GM23248 (cell line): ENCODE measurements around the gene CASZ1. TPM values are rescaled to one million over a fixed set of nuclear protein-coding genes. Genes with fewer than 3 reads are reported as not detected.

Source experiments
- DNase-seq: peaks from one replicate; pipeline ENCODE4 v3.0.0-alpha.2; 2015
- H2AFZ ChIP-seq: fragments of 200-600 bp; sonication (generic); 2 replicates; pipeline ENCODE4 v1.6.1; 2016; ENCODE audit warnings: antibody characterized with exemption
- H3F3A ChIP-seq: fragments of 200-600 bp; sonication (generic); 2 replicates; pipeline ENCODE4 v1.6.1; 2016; ENCODE audit warnings: mild to moderate bottlenecking, antibody characterized with exemption, mixed run types; ENCODE audit not compliant: insufficient read depth
- H3K27ac ChIP-seq: fragments of 200-600 bp; sonication (generic); 2 replicates; pipeline ENCODE4 v1.5.1; 2016; ENCODE audit warnings: mild to moderate bottlenecking
- H3K27me3 ChIP-seq: fragments of 200-600 bp; sonication (generic); replicated peaks from 2 replicates; pipeline ENCODE4 v1.6.1; 2016; ENCODE audit warnings: mild to moderate bottlenecking; ENCODE audit not compliant: insufficient read depth
- H3K36me3 ChIP-seq: fragments of 200-600 bp; sonication (generic); 2 replicates; pipeline ENCODE4 v1.6.1; 2016; ENCODE audit warnings: low read depth, mild to moderate bottlenecking
- H3K4me1 ChIP-seq: fragments of 200-600 bp; sonication (generic); 2 replicates; pipeline ENCODE4 v1.6.1; 2016; ENCODE audit warnings: mild to moderate bottlenecking; ENCODE audit not compliant: insufficient read depth
- H3K4me2 ChIP-seq: fragments of 200-600 bp; sonication (generic); one replicate; pipeline ENCODE4 v1.6.1; 2016; ENCODE audit warnings: mild to moderate bottlenecking; ENCODE audit not compliant: unreplicated experiment
- H3K4me3 ChIP-seq: fragments of 200-600 bp; sonication (generic); 2 replicates; pipeline ENCODE4 v1.5.1; 2016; ENCODE audit warnings: mild to moderate bottlenecking
- H3K79me2 ChIP-seq: fragments of 200-600 bp; sonication (generic); 2 replicates; pipeline ENCODE4 v1.6.1; 2016; ENCODE audit warnings: mild to moderate bottlenecking; ENCODE audit not compliant: insufficient read depth
- H3K9ac ChIP-seq: fragments of 200-600 bp; sonication (generic); 2 replicates; pipeline ENCODE4 v1.6.1; 2016; ENCODE audit warnings: mild to moderate bottlenecking
- H3K9me2 ChIP-seq: fragments of 200-600 bp; sonication (generic); 2 replicates; pipeline ENCODE4 v1.6.1; 2016; ENCODE audit warnings: mixed run types, mild to moderate bottlenecking, moderate library complexity; ENCODE audit not compliant: insufficient read depth
- H3K9me3 ChIP-seq: fragments of 200-600 bp; sonication (generic); one replicate; pipeline ENCODE4 v1.6.1; 2017; ENCODE audit warnings: low read depth
- H4K20me1 ChIP-seq: fragments of 200-600 bp; sonication (generic); 2 replicates; pipeline ENCODE4 v1.6.0; 2016; ENCODE audit not compliant: insufficient read depth
- EZH2 ChIP-seq: fragments of 200-600 bp; sonication (generic); IDR thresholded peaks from 2 replicates; pipeline ENCODE4 v1.6.1; 2018; ENCODE audit warnings: antibody characterized with exemption, mild to moderate bottlenecking; ENCODE audit not compliant: insufficient read depth, poor library complexity, severe bottlenecking
- EZH2phosphoT487 ChIP-seq: fragments of 200-600 bp; sonication (generic); IDR thresholded peaks from 2 replicates; pipeline ENCODE4 v1.6.1; 2018; ENCODE audit warnings: antibody characterized with exemption, moderate library complexity, mild to moderate bottlenecking, low read depth; ENCODE audit not compliant: insufficient read depth
- WGBS, 2 experiments: methylation state at CpG; one replicate each; pipeline ENCODE4 v1.1.6; 2015 to 2017; ENCODE audit warnings: low lambda C conversion rate in 2 of 2, low coverage in 1 of 2; ENCODE audit errors: missing lambda C conversion rate in 2 of 2; 5-methylcytosine and 5-hydroxymethylcytosine counted together
- in situ Hi-C: fragments of 300-500 bp; cut with MboI; formaldehyde crosslinking; loops from 2 replicates; pipeline ENCODE4 v1.15.0; 2020
- polyA plus RNA-seq: library from polyadenylated mRNA; unstranded; fragments of >200 nt; fragmentation: Nextera tagmentation; extraction: Ambion mirVana; gene quantifications from 2 replicates; pipeline ENCODE4 v1.2.1, GENCODE V29; 2016
- total RNA-seq: library from RNA; depleted of rRNA; stranded (reverse); fragments of >200 nt; shearing (Covaris generic); gene quantifications from 2 replicates; pipeline ENCODE4 v1.2.3, GENCODE V29; 2014

CASZ1 gene
- total and polyA plus RNA-seq, 2 experiments from 2014 or later = 0.11 to 0.54 TPM

- H3K4me3 ChIP-seq = no peak overlapping the region
- H3K9me2 ChIP-seq = no peaks in the 10 kb centered on the region
- H3K27ac ChIP-seq = no peak overlapping the region
- H3K9me3 ChIP-seq = no peaks in the 10 kb centered on the region
- no peaks in the 10 kb centered on the region for H4K20me1 ChIP-seq
- 96% methylated on average over 26 of the region's 26 CpGs for WGBS, 2 experiments
- DNase-seq = no peak
- no peaks in the 10 kb centered on the region for H3K4me1 ChIP-seq
- H3K9ac ChIP-seq = no peak overlapping the region
- no peak overlapping the region for H3K4me2 ChIP-seq
- H3K36me3 ChIP-seq = no peaks in the 10 kb centered on the region
- H3K27me3 ChIP-seq = no peaks in the 10 kb centered on the region
- no peak for TF ChIP-seq EZH2phosphoT487
- no peak for TF ChIP-seq EZH2
- H3F3A ChIP-seq = no peaks in the 10 kb centered on the region
- in situ Hi-C loops = no loop called here
- no peak overlapping the region for H2AFZ ChIP-seq
- H3K79me2 ChIP-seq = no peaks in the 10 kb centered on the region
Measured at GRCh38 chr1:10624256-10625050, 172.0 kb downstream of the CASZ1 start.

GRCh38 chr1:10623686-10624145 lies 172.7 kb downstream of the CASZ1 start:
- Histone ChIP-seq H3K9ac (no peak overlapping the region), H3K4me3 (no peak overlapping the region), H3K4me2 (no peak overlapping the region), H4K20me1 (no peaks in the 10 kb centered on the region), H3F3A (no peaks in the 10 kb centered on the region), H3K9me2 (no peaks in the 10 kb centered on the region), H3K27me3 (no peaks in the 10 kb centered on the region), H3K9me3 (no peaks in the 10 kb centered on the region), H3K27ac (no peak overlapping the region), H3K4me1 (no peaks in the 10 kb centered on the region), H3K36me3 (no peaks in the 10 kb centered on the region), H3K79me2 (no peaks in the 10 kb centered on the region), H2AFZ (no peak overlapping the region)
- WGBS, 2 experiments = 94 to 97% methylated on average over 10 to 12 of the region's 12 CpGs
- TF ChIP-seq EZH2phosphoT487 (no peak), EZH2 (no peak)
- no peak for DNase-seq
- in situ Hi-C loops = no loop called here

- Histone ChIP-seq H4K20me1 (no peaks in the 10 kb centered on the region), H3K27ac (no peak overlapping the region), H3K36me3 (no peaks in the 10 kb centered on the region), H3K79me2 (no peaks in the 10 kb centered on the region), H3K9me3 (no peaks in the 10 kb centered on the region), H3K9me2 (no peaks in the 10 kb centered on the region), H3F3A (no peaks in the 10 kb centered on the region), H3K4me2 (no peak overlapping the region), H3K9ac (no peak overlapping the region), H3K4me3 (no peak overlapping the region), H3K27me3 (no peaks in the 10 kb centered on the region), H3K4me1 (no peaks in the 10 kb centered on the region), H2AFZ (no peak overlapping the region)
- WGBS, 2 experiments = 96 to 98% methylated on average over 24 of the region's 24 CpGs
- DNase-seq = no peak
- TF ChIP-seq EZH2phosphoT487 (no peak), EZH2 (no peak)
- in situ Hi-C loops = no loop called here
Measured at GRCh38 chr1:10622910-10623685, 173.3 kb downstream of the CASZ1 start.

GRCh38 chr1:10621906-10622305 lies 174.5 kb downstream of the CASZ1 start:
- DNase-seq = no peak
- Histone ChIP-seq H3K4me1 (no peaks in the 10 kb centered on the region), H2AFZ (no peak overlapping the region), H3K27ac (no peak overlapping the region), H3K9ac (no peak overlapping the region), H3K79me2 (no peaks in the 10 kb centered on the region), H3K9me2 (no peaks in the 10 kb centered on the region), H4K20me1 (no peaks in the 10 kb centered on the region), H3K27me3 (no peaks in the 10 kb centered on the region), H3K4me3 (no peak overlapping the region), H3K4me2 (no peak overlapping the region), H3K9me3 (no peaks in the 10 kb centered on the region), H3K36me3 (no peaks in the 10 kb centered on the region), H3F3A (no peaks in the 10 kb centered on the region)
- TF ChIP-seq EZH2 (no peak), EZH2phosphoT487 (no peak)
- WGBS, 2 experiments = 96 to 99% methylated on average over 8 to 9 of the region's 9 CpGs
- in situ Hi-C loops = no loop called here
